ENCODE measurements around the gene SPAM1.

- TF ChIP-seq CREB1 (IDR thresholded peaks at IDR 0.05; ENCODE audit: low read depth) (no peak), YY1 (IDR thresholded peaks at IDR 0.05; ENCODE audit: low read depth) (no peak), ZBTB7A (IDR thresholded peaks at IDR 0.05; ENCODE audit: low read depth) (no peak), EP300 (IDR thresholded peaks at IDR 0.05; ENCODE audit: borderline replicate concordance) (no peak), TAF1 (IDR thresholded peaks at IDR 0.05; ENCODE audit: low read depth) (no peak), EGR1 (IDR thresholded peaks at IDR 0.05) (no peak), REST (IDR thresholded peaks at IDR 0.05; ENCODE audit: low read depth) (no peak), RAD21 (IDR thresholded peaks at IDR 0.05; ENCODE audit: low read depth) (peak; percentile 62), CEBPB (IDR thresholded peaks at IDR 0.05) (no peak)
- TF ChIP-seq, protein P1, sequence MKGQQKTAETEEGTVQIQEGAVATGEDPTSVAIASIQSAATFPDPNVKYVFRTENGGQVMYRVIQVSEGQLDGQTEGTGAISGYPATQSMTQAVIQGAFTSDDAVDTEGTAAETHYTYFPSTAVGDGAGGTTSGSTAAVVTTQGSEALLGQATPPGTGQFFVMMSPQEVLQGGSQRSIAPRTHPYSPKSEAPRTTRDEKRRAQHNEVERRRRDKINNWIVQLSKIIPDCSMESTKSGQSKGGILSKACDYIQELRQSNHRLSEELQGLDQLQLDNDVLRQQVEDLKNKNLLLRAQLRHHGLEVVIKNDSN (IDR thresholded peaks at IDR 0.05) = no peak
These were observed 8.8 kb upstream of the SPAM1 start for GRCh38 chr7:123916240-123916724.

Measured in Ishikawa (cell line).